GM12872 (cell line): ENCODE results near the gene GLG1.

Experiments
- TF ChIP-seq, protein P1 (sequence below): IDR thresholded peaks from 3 replicates; pipeline ENCODE4 v1.5.1; 2011; ENCODE audit warnings: low read depth, mild to moderate bottlenecking, low read length, moderate library complexity; ENCODE audit not compliant: insufficient read depth

GLG1 gene

GRCh38 chr16:74637742-74638453 is 31.0 kb upstream of the GLG1 start:
- TF ChIP-seq, protein P1, sequence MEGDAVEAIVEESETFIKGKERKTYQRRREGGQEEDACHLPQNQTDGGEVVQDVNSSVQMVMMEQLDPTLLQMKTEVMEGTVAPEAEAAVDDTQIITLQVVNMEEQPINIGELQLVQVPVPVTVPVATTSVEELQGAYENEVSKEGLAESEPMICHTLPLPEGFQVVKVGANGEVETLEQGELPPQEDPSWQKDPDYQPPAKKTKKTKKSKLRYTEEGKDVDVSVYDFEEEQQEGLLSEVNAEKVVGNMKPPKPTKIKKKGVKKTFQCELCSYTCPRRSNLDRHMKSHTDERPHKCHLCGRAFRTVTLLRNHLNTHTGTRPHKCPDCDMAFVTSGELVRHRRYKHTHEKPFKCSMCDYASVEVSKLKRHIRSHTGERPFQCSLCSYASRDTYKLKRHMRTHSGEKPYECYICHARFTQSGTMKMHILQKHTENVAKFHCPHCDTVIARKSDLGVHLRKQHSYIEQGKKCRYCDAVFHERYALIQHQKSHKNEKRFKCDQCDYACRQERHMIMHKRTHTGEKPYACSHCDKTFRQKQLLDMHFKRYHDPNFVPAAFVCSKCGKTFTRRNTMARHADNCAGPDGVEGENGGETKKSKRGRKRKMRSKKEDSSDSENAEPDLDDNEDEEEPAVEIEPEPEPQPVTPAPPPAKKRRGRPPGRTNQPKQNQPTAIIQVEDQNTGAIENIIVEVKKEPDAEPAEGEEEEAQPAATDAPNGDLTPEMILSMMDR = no peak

DNA sequence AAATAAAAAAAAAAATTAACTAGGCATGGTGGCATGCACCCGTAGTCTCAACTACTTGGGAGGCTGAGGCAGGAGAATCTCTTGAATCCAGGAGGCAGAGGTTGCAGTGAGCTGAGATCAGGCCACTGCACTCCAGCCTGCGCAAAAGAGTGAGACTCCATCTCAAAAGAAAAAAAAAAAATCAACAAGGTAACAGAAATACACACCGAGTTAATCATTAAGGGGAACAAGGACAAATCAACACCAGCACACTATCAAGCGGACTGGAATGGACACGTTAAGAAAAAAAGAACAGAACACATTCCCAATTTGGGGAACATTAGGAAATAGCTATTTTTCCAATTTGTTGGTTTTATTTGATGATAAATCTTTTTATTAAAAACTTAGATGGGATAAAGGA is 28.4 kb upstream of the GLG1 start:
- TF ChIP-seq, protein P1 = no peak

DNA sequence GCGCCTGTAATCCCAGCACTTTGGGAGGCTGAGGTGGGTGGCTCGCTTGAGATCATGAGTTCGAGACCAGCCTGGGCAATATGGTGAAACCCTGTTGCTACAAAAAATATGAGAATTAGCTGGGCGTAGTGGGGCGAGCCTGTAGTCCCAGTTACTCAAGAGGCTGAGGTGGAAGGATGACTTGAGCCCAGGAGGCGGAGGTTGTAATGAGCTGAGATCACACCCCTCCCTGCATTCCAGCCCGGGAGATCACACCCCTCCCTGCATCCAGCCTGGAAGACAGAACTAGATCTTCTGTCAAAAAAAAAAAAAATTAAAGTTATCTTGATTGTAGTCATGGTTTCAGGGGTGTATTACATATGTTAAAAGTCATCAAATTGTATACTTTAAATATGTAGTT is 26.8 kb upstream of the GLG1 start:
- TF ChIP-seq, protein P1 = no peak

GRCh38 chr16:74627506-74628220 is 20.7 kb upstream of the GLG1 start:
- TF ChIP-seq, protein P1 = no peak

GRCh38 chr16:74626741-74627416 is 20.0 kb upstream of the GLG1 start:
- TF ChIP-seq, protein P1 = no peak

- TF ChIP-seq, protein P1 = no peak
These were observed 18.8 kb upstream of the GLG1 start for GRCh38 chr16:74625500-74626350.

DNA sequence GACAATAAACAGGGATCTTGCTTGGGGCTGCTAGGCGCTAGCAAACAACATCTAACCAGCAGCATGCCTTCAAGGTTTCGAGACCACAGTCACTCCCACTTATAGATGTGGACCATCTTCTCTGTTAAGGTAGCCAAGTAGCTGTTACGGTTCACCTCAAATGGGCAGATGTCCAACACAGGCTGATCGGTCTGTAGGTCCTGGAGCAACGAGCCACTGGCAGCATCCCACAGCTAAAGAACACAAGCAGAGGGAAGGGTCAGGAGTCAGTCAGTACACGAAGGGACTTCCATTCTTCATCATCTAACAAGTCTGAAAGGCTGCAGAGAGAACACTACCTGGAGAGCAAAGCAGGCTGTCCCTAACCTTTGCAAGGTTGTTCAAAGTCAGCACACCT is 16.9 kb upstream of the GLG1 start:
- TF ChIP-seq, protein P1 = no peak
